HepG2 (cell line): ENCODE data around the gene CENPB. TPM values are rescaled to one million over a fixed set of nuclear protein-coding genes. Genes with fewer than 3 reads are reported as not detected.
A peak's percentile ranks its signal among the peaks of the same experiment; 100 is the strongest.

ENCODE experiments used
- EEA1 ChIP-seq: sonication (generic); formaldehyde crosslinking; IDR thresholded peaks from 2 replicates; pipeline ENCODE4 v1.5.1; 2020; ENCODE audit warnings: mild to moderate bottlenecking, missing genetic modification reagents, borderline replicate concordance
- JDP2 ChIP-seq: sonication (generic); formaldehyde crosslinking; IDR thresholded peaks from 2 replicates; pipeline ENCODE4 v1.8.1; 2022; ENCODE audit warnings: missing genetic modification reagents, borderline replicate concordance
- REL ChIP-seq: sonication (generic); formaldehyde crosslinking; conservative IDR thresholded peaks from 2 replicates; pipeline ENCODE4 v1.8.0; 2022; ENCODE audit warnings: mild to moderate bottlenecking, missing genetic modification reagents, moderate library complexity
- TFDP2 ChIP-seq: sonication (generic); formaldehyde crosslinking; IDR thresholded peaks from 2 replicates; pipeline ENCODE4 v1.4.0; 2020; ENCODE audit warnings: missing genetic modification reagents
- ZBTB26 ChIP-seq: IDR thresholded peaks from 2 replicates; pipeline ENCODE4 v1.6.1; 2016; ENCODE audit warnings: missing compliant biosample characterization, missing genetic modification reagents, borderline replicate concordance
- ZNF224 ChIP-seq: sonication (generic); formaldehyde crosslinking; IDR thresholded peaks from 2 replicates; pipeline ENCODE4 v1.5.0; 2020; ENCODE audit warnings: mild to moderate bottlenecking, missing genetic modification reagents
- ZNF484 ChIP-seq: sonication (generic); formaldehyde crosslinking; IDR thresholded peaks from 2 replicates; pipeline ENCODE4 v1.5.1; 2020; ENCODE audit warnings: mild to moderate bottlenecking, low read depth, missing genetic modification reagents, borderline replicate concordance
- polyA plus RNA-seq, 8 experiments: library from polyadenylated mRNA; depleted of rRNA in 3 of 8; stranded (reverse) in 7 of 8; unstranded in 1 of 8; fragments of >200 nt; fragmentation: Illumina TruSeq in 4 of 8; extraction: Trizol in 4 of 8; gene quantifications; 2 replicates each; pipeline versions ENCODE4 v1.2.1 to v1.2.3, GENCODE V29; 2011 to 2016; ENCODE audit warnings: low read depth in 4 of 8, missing spikeins in 1 of 8, mixed read lengths in 1 of 8; ENCODE audit not compliant: insufficient read depth in 1 of 8
- total RNA-seq, 5 experiments: library from RNA; depleted of rRNA; stranded (reverse); fragments of >200 nt; fragmentation: Illumina TruSeq; extraction: Trizol; gene quantifications; 2 replicates each; pipeline ENCODE4 v1.2.3, GENCODE V29; 2016; ENCODE audit warnings: low read depth in 1 of 5
- TF ChIP-seq, protein P1 (sequence below): sonication (generic); formaldehyde crosslinking; IDR thresholded peaks from 2 replicates; pipeline ENCODE4 v1.9.0; 2021; ENCODE audit warnings: missing genetic modification reagents, borderline replicate concordance
- TF ChIP-seq, protein P2 (sequence below): sonication (generic); formaldehyde crosslinking; IDR thresholded peaks from 2 replicates; pipeline ENCODE4 v1.4.0; 2020; ENCODE audit warnings: mild to moderate bottlenecking, low read depth, missing genetic modification reagents
- TF ChIP-seq, protein P3 (sequence below): sonication (generic); formaldehyde crosslinking; IDR thresholded peaks from 2 replicates; pipeline ENCODE4 v1.4.0; 2020; ENCODE audit warnings: missing genetic modification reagents, borderline replicate concordance
- TF ChIP-seq, protein P4 (sequence below): sonication (generic); formaldehyde crosslinking; IDR thresholded peaks from 2 replicates; pipeline ENCODE4 v1.9.0; 2021; ENCODE audit warnings: mild to moderate bottlenecking, missing genetic modification reagents

The CENPB gene
- total and polyA plus RNA-seq, 2 of the 13 experiments (the other 11 are each of a cell fraction or from before 2014, with no cell fraction given): 10.4 to 54.5 TPM

GRCh38 chr20:3818155-3819151, 31.9 kb upstream of the CENPB start (continued):
- TF ChIP-seq, protein P1, sequence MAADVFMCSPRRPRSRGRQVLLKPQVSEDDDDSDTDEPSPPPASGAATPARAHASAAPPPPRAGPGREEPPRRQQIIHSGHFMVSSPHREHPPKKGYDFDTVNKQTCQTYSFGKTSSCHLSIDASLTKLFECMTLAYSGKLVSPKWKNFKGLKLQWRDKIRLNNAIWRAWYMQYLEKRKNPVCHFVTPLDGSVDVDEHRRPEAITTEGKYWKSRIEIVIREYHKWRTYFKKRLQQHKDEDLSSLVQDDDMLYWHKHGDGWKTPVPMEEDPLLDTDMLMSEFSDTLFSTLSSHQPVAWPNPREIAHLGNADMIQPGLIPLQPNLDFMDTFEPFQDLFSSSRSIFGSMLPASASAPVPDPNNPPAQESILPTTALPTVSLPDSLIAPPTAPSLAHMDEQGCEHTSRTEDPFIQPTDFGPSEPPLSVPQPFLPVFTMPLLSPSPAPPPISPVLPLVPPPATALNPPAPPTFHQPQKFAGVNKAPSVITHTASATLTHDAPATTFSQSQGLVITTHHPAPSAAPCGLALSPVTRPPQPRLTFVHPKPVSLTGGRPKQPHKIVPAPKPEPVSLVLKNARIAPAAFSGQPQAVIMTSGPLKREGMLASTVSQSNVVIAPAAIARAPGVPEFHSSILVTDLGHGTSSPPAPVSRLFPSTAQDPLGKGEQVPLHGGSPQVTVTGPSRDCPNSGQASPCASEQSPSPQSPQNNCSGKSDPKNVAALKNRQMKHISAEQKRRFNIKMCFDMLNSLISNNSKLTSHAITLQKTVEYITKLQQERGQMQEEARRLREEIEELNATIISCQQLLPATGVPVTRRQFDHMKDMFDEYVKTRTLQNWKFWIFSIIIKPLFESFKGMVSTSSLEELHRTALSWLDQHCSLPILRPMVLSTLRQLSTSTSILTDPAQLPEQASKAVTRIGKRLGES (CRISPR knock-in tag): no peak
- no peak for TF ChIP-seq REL (CRISPR knock-in tag)
- no peak for TF ChIP-seq ZNF484
- peak; percentile 69 for TF ChIP-seq TFDP2 (CRISPR knock-in tag)
- TF ChIP-seq, protein P2, sequence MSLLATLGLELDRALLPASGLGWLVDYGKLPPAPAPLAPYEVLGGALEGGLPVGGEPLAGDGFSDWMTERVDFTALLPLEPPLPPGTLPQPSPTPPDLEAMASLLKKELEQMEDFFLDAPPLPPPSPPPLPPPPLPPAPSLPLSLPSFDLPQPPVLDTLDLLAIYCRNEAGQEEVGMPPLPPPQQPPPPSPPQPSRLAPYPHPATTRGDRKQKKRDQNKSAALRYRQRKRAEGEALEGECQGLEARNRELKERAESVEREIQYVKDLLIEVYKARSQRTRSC (CRISPR knock-in tag): no peak
- TF ChIP-seq ZNF224 (CRISPR knock-in tag): peak; percentile 24; the same call in 1 of the 2 replicates
- TF ChIP-seq, protein P3, sequence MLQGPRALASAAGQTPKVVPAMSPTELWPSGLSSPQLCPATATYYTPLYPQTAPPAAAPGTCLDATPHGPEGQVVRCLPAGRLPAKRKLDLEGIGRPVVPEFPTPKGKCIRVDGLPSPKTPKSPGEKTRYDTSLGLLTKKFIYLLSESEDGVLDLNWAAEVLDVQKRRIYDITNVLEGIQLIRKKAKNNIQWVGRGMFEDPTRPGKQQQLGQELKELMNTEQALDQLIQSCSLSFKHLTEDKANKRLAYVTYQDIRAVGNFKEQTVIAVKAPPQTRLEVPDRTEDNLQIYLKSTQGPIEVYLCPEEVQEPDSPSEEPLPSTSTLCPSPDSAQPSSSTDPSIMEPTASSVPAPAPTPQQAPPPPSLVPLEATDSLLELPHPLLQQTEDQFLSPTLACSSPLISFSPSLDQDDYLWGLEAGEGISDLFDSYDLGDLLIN (CRISPR knock-in tag): peak; percentile 27; the same call in 1 of the 2 replicates
- TF ChIP-seq JDP2 (CRISPR knock-in tag): no peak
- peak; percentile 62; the same call in 1 of the 2 replicates for TF ChIP-seq ZBTB26 (CRISPR knock-in tag)
- TF ChIP-seq, protein P4, sequence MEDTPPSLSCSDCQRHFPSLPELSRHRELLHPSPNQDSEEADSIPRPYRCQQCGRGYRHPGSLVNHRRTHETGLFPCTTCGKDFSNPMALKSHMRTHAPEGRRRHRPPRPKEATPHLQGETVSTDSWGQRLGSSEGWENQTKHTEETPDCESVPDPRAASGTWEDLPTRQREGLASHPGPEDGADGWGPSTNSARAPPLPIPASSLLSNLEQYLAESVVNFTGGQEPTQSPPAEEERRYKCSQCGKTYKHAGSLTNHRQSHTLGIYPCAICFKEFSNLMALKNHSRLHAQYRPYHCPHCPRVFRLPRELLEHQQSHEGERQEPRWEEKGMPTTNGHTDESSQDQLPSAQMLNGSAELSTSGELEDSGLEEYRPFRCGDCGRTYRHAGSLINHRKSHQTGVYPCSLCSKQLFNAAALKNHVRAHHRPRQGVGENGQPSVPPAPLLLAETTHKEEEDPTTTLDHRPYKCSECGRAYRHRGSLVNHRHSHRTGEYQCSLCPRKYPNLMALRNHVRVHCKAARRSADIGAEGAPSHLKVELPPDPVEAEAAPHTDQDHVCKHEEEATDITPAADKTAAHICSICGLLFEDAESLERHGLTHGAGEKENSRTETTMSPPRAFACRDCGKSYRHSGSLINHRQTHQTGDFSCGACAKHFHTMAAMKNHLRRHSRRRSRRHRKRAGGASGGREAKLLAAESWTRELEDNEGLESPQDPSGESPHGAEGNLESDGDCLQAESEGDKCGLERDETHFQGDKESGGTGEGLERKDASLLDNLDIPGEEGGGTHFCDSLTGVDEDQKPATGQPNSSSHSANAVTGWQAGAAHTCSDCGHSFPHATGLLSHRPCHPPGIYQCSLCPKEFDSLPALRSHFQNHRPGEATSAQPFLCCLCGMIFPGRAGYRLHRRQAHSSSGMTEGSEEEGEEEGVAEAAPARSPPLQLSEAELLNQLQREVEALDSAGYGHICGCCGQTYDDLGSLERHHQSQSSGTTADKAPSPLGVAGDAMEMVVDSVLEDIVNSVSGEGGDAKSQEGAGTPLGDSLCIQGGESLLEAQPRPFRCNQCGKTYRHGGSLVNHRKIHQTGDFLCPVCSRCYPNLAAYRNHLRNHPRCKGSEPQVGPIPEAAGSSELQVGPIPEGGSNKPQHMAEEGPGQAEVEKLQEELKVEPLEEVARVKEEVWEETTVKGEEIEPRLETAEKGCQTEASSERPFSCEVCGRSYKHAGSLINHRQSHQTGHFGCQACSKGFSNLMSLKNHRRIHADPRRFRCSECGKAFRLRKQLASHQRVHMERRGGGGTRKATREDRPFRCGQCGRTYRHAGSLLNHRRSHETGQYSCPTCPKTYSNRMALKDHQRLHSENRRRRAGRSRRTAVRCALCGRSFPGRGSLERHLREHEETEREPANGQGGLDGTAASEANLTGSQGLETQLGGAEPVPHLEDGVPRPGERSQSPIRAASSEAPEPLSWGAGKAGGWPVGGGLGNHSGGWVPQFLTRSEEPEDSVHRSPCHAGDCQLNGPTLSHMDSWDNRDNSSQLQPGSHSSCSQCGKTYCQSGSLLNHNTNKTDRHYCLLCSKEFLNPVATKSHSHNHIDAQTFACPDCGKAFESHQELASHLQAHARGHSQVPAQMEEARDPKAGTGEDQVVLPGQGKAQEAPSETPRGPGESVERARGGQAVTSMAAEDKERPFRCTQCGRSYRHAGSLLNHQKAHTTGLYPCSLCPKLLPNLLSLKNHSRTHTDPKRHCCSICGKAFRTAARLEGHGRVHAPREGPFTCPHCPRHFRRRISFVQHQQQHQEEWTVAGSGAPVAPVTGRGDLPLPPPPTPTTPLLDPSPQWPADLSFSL (CRISPR knock-in tag): no peak; the same call in 1 of the 2 replicates
- TF ChIP-seq EEA1 (CRISPR knock-in tag): no peak
